MM.1S (cell line): ENCODE measurements around the gene SERPINB2.
"Not testable (repeated sequence)": the region's sequence is repeated elsewhere in the genome, so short reads cannot be mapped to it uniquely, and the experiment has no call there.

Experiments used
- DNase-seq: peaks from one replicate; pipeline ENCODE4 v3.0.0-alpha.2; 2015
- H2AFZ ChIP-seq: fragments of 300-600 bp; sonication (generic); 2 replicates; pipeline ENCODE4 v1.6.0; 2016; ENCODE audit warnings: antibody characterized with exemption, low read length
- H3F3A ChIP-seq: fragments of 300-600 bp; sonication (generic); 2 replicates; pipeline ENCODE4 v1.6.1; 2016; ENCODE audit warnings: mild to moderate bottlenecking, antibody characterized with exemption, low read length, moderate library complexity, mixed read lengths; ENCODE audit not compliant: insufficient read depth
- H3K27ac ChIP-seq: fragments of 300-600 bp; sonication (generic); 2 replicates; pipeline ENCODE4 v1.5.1; 2016; ENCODE audit warnings: mild to moderate bottlenecking, low read length
- H3K27me3 ChIP-seq: fragments of 300-600 bp; sonication (generic); replicated peaks from 2 replicates; pipeline ENCODE4 v1.6.0; 2016; ENCODE audit warnings: low read length; ENCODE audit not compliant: insufficient read depth
- H3K36me3 ChIP-seq: fragments of 300-600 bp; sonication (generic); replicated peaks from 2 replicates; pipeline ENCODE4 v1.6.1; 2016; ENCODE audit warnings: mild to moderate bottlenecking, low read length, mixed read lengths; ENCODE audit not compliant: insufficient read depth
- H3K4me1 ChIP-seq: fragments of 300-600 bp; sonication (generic); 2 replicates; pipeline ENCODE4 v1.6.1; 2016; ENCODE audit warnings: low read length, mixed read lengths
- H3K4me2 ChIP-seq: fragments of 300-600 bp; sonication (generic); 2 replicates; pipeline ENCODE4 v1.6.0; 2016; ENCODE audit warnings: low read depth, low read length
- H3K4me3 ChIP-seq: fragments of 300-600 bp; sonication (generic); 2 replicates; pipeline ENCODE4 v1.5.1; 2016; ENCODE audit warnings: low read length, mixed read lengths
- H3K79me2 ChIP-seq: fragments of 300-600 bp; sonication (generic); 2 replicates; pipeline ENCODE4 v1.6.1; 2016; ENCODE audit warnings: mixed run types, low read length, mixed read lengths
- H3K9ac ChIP-seq: fragments of 300-600 bp; sonication (generic); 2 replicates; pipeline ENCODE4 v1.6.1; 2016; ENCODE audit warnings: low read length, mixed read lengths
- H3K9me2 ChIP-seq: fragments of 300-600 bp; sonication (generic); replicated peaks from 2 replicates; pipeline ENCODE4 v1.6.1; 2016; ENCODE audit warnings: mild to moderate bottlenecking, low read length, mixed read lengths; ENCODE audit not compliant: insufficient read depth
- H3K9me3 ChIP-seq: fragments of 300-600 bp; sonication (generic); replicated peaks from 2 replicates; pipeline ENCODE4 v1.6.1; 2016; ENCODE audit warnings: mild to moderate bottlenecking, low read length, mixed read lengths; ENCODE audit not compliant: insufficient read depth
- H4K20me1 ChIP-seq: fragments of 300-600 bp; sonication (generic); 2 replicates; pipeline ENCODE4 v1.6.1; 2016; ENCODE audit warnings: mild to moderate bottlenecking, low read length, moderate library complexity, mixed read lengths; ENCODE audit not compliant: insufficient read depth
- CTCF ChIP-seq: fragments of 300-600 bp; sonication (generic); IDR thresholded peaks from 2 replicates; pipeline ENCODE4 v1.5.1; 2016; ENCODE audit warnings: antibody characterized with exemption, low read length, mixed read lengths
- EZH2 ChIP-seq: fragments of 300-600 bp; sonication (generic); optimal IDR thresholded peaks from 2 replicates; pipeline ENCODE3; 2017; ENCODE audit warnings: low read depth, mild to moderate bottlenecking, antibody characterized with exemption, low read length, mixed read lengths
- EZH2phosphoT487 ChIP-seq: fragments of 300-600 bp; sonication (generic); IDR thresholded peaks from 2 replicates; pipeline ENCODE4 v1.6.1; 2018; ENCODE audit warnings: antibody characterized with exemption, low read length

SERPINB2 gene

GRCh38 chr18:63936156-63936931 lies 48.8 kb downstream of the SERPINB2 start:
- Histone ChIP-seq H3K4me2 (peak overlapping the region; percentile 98), H3K4me1 (0 out of 2 replicates have a peak, but pooled peaks cover 3% of the 10 kb centered on the region), H3F3A (peaks cover 15% of the 10 kb centered on the region; the same call in 1 of the 2 replicates), H3K9ac (peak overlapping the region; percentile 64), H3K27ac (peak overlapping the region; percentile 31; the same call in 1 of the 2 replicates), H3K27me3 (no peaks in the 10 kb centered on the region), H2AFZ (peak overlapping the region; percentile 100), H3K79me2 (no peaks in the 10 kb centered on the region), H3K9me3 (no peaks in the 10 kb centered on the region), H3K36me3 (no peaks in the 10 kb centered on the region), H3K4me3 (peak overlapping the region; percentile 76), H4K20me1 (no peaks in the 10 kb centered on the region), H3K9me2 (no peaks in the 10 kb centered on the region)
- TF ChIP-seq CTCF (peak; percentile 73), EZH2phosphoT487 (no peak), EZH2 (no peak)
- peak; percentile 84 for DNase-seq

GRCh38 chr18:63936932-63937393 lies 49.5 kb downstream of the SERPINB2 start:
- Histone ChIP-seq H2AFZ (peak overlapping the region; percentile 100), H3K79me2 (no peaks in the 10 kb centered on the region), H3K9ac (peak overlapping the region; percentile 64; the same call in 1 of the 2 replicates), H3K4me1 (0 out of 2 replicates have a peak, but pooled peaks cover 3% of the 10 kb centered on the region), H3K27me3 (no peaks in the 10 kb centered on the region), H3K27ac (peak overlapping the region; percentile 31; the same call in 1 of the 2 replicates), H3K9me3 (no peaks in the 10 kb centered on the region), H3K4me2 (peak overlapping the region; percentile 98), H3K36me3 (no peaks in the 10 kb centered on the region), H3K4me3 (peak overlapping the region; percentile 76), H4K20me1 (no peaks in the 10 kb centered on the region), H3F3A (peaks cover 15% of the 10 kb centered on the region; the same call in 1 of the 2 replicates), H3K9me2 (no peaks in the 10 kb centered on the region)
- no peak for DNase-seq
- TF ChIP-seq CTCF (no peak), EZH2 (no peak), EZH2phosphoT487 (no peak)

- H3K9ac ChIP-seq = no peak overlapping the region
- no peak overlapping the region for H2AFZ ChIP-seq
- TF ChIP-seq CTCF (no peak), EZH2phosphoT487 (no peak), EZH2 (no peak)
- no peak for DNase-seq
- H3K9me3 ChIP-seq = no peaks in the 10 kb centered on the region
- no peaks in the 10 kb centered on the region for H3K79me2 ChIP-seq
- 0 out of 2 replicates have a peak, but pooled peaks cover 3% of the 10 kb centered on the region for H3K4me1 ChIP-seq
- H3K4me3 ChIP-seq = no peak overlapping the region
- H3K9me2 ChIP-seq = no peaks in the 10 kb centered on the region
- H3F3A ChIP-seq = peaks cover 15% of the 10 kb centered on the region; the same call in 1 of the 2 replicates
- H3K27me3 ChIP-seq = no peaks in the 10 kb centered on the region
- no peaks in the 10 kb centered on the region for H3K36me3 ChIP-seq
- no peak overlapping the region for H3K27ac ChIP-seq
- H4K20me1 ChIP-seq = no peaks in the 10 kb centered on the region
- no peak overlapping the region for H3K4me2 ChIP-seq
These were observed 52.5 kb downstream of the SERPINB2 start for GRCh38 chr18:63940008-63940407.

DNA sequence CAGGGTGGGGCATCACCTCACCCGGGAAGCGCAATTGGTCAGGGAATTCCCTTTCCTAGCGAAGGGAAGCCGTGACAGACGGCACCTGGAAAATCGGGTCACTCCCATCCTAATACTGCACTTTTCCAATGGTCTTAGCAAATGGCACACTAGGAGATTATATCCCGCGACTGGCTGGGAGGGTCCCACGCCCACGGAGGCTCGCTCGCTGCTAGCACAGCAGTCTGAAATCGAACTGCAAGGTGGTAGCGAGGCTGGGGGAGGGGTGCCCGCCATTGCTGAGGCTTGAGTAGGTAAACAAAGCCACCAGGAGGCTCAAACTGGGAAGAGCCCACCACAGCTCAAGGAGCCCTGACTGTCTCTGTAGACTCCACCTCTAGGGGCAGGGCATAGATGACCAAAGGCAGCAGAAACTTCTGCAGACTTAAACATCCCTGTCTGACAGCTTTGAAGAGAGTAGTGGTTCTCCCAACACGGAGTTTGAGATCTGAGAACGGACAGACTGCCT lies 53.1 kb downstream of the SERPINB2 start:
- peaks cover 15% of the 10 kb centered on the region; the same call in 1 of the 2 replicates for H3F3A ChIP-seq
- not testable (repeated sequence) for H3K9me2 ChIP-seq, H3K27me3 ChIP-seq, H3K36me3 ChIP-seq, H3K4me2 ChIP-seq, H3K4me3 ChIP-seq, H3K9me3 ChIP-seq, H3K79me2 ChIP-seq, H3K27ac ChIP-seq, H3K4me1 ChIP-seq, H2AFZ ChIP-seq, H4K20me1 ChIP-seq, DNase-seq, H3K9ac ChIP-seq
